Measurements from ENCODE around the gene EGR1. TPM values are rescaled to one million over a fixed set of nuclear protein-coding genes. Genes with fewer than 3 reads are reported as not detected.
A peak's percentile ranks its signal among the peaks of the same experiment; 100 is the strongest.

Gene EGR1
- total and polyA plus RNA-seq, 2 of the 4 experiments (the other 2 are of a cell fraction) = 2.9 to 104 TPM

GRCh38 chr5:138508958-138509357, 43.7 kb downstream of the EGR1 start:
- Histone ChIP-seq H4K20me1 (ENCODE audit: insufficient read depth, low read length) (peaks cover 24% of the 10 kb centered on the region), H3K23ac (ENCODE audit: low read depth, low read length) (no peak overlapping the region), H4K91ac (ENCODE audit: insufficient read depth, low read depth, low read length) (no peak overlapping the region), H3K14ac (replicated peaks; ENCODE audit: low read depth, low read length) (no peak overlapping the region), H4K8ac (ENCODE audit: low read depth in 2 of 2, low read length in 2 of 2) (no peak overlapping the region), H3K4me3 (ENCODE audit: insufficient read depth, low read depth, low read length) (no peak overlapping the region), H3K9me1 (ENCODE audit: insufficient read depth, low read length) (no peaks in the 10 kb centered on the region; the same call in 1 of the 2 replicates), H3K9me3 (ENCODE audit: control insufficient read depth, insufficient read depth, low read length) (no peaks in the 10 kb centered on the region), H2BK5ac (ENCODE audit: low read depth, low read length, poor library complexity, severe bottlenecking) (no peak overlapping the region), H4K5ac (ENCODE audit: low read depth, low read length) (no peak overlapping the region), H3K79me1 (ENCODE audit: low read depth in 1 of 2, low read length in 2 of 2) (peaks cover 24 to 41% of the 10 kb centered on the region in 2 experiments), H2AFZ (replicated peaks; ENCODE audit: low read length, poor library complexity) (no peak overlapping the region), H2AK5ac (ENCODE audit: low read depth, low read length) (no peak overlapping the region), H3K27ac (ENCODE audit: insufficient read depth, low read length) (no peak overlapping the region), H3K4ac (ENCODE audit: low read depth, low read length) (no peak overlapping the region), H2BK20ac (ENCODE audit: low read depth, low read length) (no peak overlapping the region), H3K4me1 (ENCODE audit: control insufficient read depth, insufficient read depth, low read length) (peaks cover 11% of the 10 kb centered on the region), H3K9ac (ENCODE audit: low read depth, low read length) (no peak overlapping the region), H3K18ac (ENCODE audit: low read depth, low read length) (no peak overlapping the region), H2BK15ac (ENCODE audit: low read depth, low read length) (no peak overlapping the region), H2AK9ac (replicated peaks; ENCODE audit: low read depth, low read length, poor library complexity) (no peak overlapping the region), H3K27me3 (ENCODE audit: control insufficient read depth, insufficient read depth, low read length) (no peaks in the 10 kb centered on the region), H3K56ac (ENCODE audit: extremely low read depth, insufficient read depth, low read length) (no peak overlapping the region), H2BK120ac (ENCODE audit: low read depth, low read length) (no peak overlapping the region), H3K4me2 (ENCODE audit: low read depth, low read length) (no peak overlapping the region), H3K36me3 (ENCODE audit: control insufficient read depth, insufficient read depth, low read length) (peaks cover 36% of the 10 kb centered on the region)
- WGBS, 2 experiments (ENCODE audit: extremely low coverage in 2 of 2, insufficient read length in 1 of 2) = no CpG with 5 or more reads among the region's 3 CpGs
- no peak for DNase-seq
- TF ChIP-seq NFE2L2 (IDR thresholded peaks at IDR 0.05; ENCODE audit: low read depth, low read length) (no peak), FOS (IDR thresholded peaks at IDR 0.05; ENCODE audit: low read depth, low read length) (no peak), CEBPB (IDR thresholded peaks at IDR 0.05; ENCODE audit: low read depth, low read length) (no peak), USF2 (IDR thresholded peaks at IDR 0.05; ENCODE audit: low read depth, low read length) (no peak), RFX5 (IDR thresholded peaks at IDR 0.05; ENCODE audit: low read depth, low read length) (no peak), RCOR1 (IDR thresholded peaks at IDR 0.05; ENCODE audit: insufficient replicate concordance, low read length) (no peak), RAD21 (IDR thresholded peaks at IDR 0.05; ENCODE audit: low read length) (no peak), CHD1 (IDR thresholded peaks at IDR 0.05; ENCODE audit: low read depth, low read length) (no peak), POLR2A (IDR thresholded peaks at IDR 0.05; ENCODE audit: low read depth, low read length) (no peak)
- ChIA-PET CTCF (no interaction called here), POLR2A (ENCODE audit: unreplicated experiment) (no interaction called here)
- dilution Hi-C loops (cut with HindIII; ENCODE audit: low sequenced_read_pairs, unreplicated experiment) (no loop called here), intact Hi-C loops (cut with micrococcal nuclease) (no loop called here), in situ Hi-C loops (cut with MboI; ENCODE audit: low sequenced_read_pairs) (no loop called here)
- peak; percentile 40 for ATAC-seq (ENCODE audit: low read depth)
- BruUV-seq (replicated peaks) = no TSS peak

Data from IMR-90 (cell line).